ENCODE data around the gene SREBF1.
A peak's percentile ranks its signal among the peaks of the same experiment; 100 is the strongest.

The SREBF1 gene

DNA sequence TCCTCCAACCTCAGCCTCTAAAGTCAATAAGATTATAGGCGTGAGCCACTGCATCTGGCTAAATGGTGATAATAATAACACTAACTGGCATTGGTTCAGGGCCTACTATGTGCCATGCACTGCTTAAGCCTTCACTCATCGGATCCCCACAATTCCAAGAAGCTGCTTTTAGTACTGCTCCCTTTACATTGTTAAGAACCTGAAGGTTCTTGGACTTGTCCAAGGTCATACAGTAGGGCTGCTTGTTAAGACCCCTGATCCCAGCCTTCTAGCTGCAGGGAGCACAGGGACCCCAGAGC lies 6.6 kb downstream of the SREBF1 start:
- Mint-ChIP-seq H3K4me3 (no peak overlapping the region), H3K4me1 (peaks cover 78% of the 10 kb centered on the region), H3K36me3 (peaks cover 50% of the 10 kb centered on the region), H3K9me3 (no peaks in the 10 kb centered on the region), H3K27me3 (no peaks in the 10 kb centered on the region), H3K27ac (no peak overlapping the region)
- no peak for DNase-seq
- CTCF ChIA-PET: interaction anchor here (0.8 kb wide), 1 partner anchor 19 kb away, joined by 3 read pairs; no protein-coding TSS in a partner anchor

DNA sequence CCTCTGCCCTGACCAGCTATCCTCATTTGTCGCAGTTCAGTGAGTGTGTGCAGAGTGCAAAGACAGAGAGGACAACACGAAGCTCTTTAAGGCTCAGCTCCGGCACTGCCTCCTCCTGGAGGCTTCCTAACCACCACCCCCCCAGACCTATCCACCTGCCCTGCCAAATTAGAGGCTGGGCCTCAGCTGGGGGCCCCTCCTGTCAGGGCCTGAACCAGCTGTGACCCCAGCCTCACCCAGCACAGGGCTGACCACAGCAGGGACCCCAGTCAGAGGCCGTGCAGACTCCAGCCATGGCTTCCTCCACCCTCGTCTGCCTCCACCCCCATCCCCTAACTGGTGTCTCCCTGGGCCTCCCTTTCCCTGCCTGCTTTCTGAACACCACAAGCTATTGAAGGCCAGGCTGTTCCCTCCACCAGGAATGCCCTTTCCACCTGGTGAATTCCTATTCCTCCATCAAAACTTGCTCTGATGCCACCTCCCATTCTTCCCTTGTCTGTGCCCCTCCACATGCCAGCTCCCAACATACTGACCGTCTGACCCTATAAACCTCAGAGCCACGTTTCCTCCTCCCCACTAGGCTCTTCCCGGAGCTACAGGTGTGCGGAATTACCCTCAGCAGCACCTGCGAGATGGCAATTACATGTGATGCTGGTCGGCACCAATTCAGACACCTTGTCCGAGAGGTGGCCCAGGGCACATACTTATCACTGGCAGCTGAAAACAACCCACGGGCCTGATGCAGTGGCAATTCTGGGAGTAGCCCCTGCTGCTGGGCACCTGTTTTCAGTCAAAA lies 8.8 kb downstream of the SREBF1 start:
- Mint-ChIP-seq H3K27me3 (no peaks in the 10 kb centered on the region), H3K4me3 (no peak overlapping the region), H3K36me3 (peaks cover 33% of the 10 kb centered on the region), H3K4me1 (peaks cover 74% of the 10 kb centered on the region), H3K27ac (peak overlapping the region; percentile 45), H3K9me3 (no peaks in the 10 kb centered on the region)
- CTCF ChIA-PET: interaction anchor here (1.2 kb wide), 1 partner anchor 26 kb away, joined by 3 read pairs; no protein-coding TSS in a partner anchor
- no peak for DNase-seq

DNA sequence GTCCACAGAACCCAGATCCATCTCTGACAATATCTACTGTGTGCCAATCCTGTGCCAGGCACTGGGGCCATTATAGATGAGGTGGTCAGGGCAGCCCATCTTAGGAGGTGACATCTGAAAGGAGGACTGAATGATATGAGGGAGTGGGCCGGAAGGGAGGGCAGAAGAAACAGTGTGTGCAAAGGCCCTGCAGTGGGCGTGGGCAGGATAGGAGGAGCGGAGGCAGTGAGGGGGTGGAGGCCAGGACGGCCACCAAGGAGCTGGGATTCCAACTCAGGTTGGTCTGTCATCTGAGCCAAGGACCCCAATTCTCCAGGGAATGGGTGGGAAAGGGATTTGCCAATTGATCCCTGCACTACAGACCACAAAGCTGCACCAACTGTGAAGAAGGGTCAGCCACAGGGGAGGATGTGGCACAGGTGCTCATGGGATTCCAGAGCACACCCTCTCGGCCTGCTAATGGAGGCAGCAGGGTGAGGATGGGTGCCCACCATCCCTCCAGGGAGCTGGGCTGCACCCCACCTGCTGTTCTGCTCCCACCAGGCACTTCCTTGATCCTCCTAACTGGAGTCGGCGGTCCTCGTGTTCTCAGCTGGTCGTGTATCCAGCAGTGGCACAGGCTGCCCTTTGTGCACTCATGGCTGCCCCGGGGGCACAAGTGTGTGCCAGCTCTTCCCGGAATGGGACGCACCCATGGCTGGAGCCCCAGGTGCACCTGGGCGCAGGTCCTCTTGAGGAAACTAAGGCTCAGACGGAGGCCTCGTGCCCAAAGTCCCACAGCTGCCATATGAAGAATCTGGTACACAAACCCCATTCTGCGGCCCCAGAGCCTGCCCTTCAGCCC lies 9.6 kb downstream of the SREBF1 start:
- H3K27ac Mint-ChIP-seq: peak overlapping the region; percentile 96
- peaks cover 35% of the 10 kb centered on the region for H3K36me3 Mint-ChIP-seq
- DNase-seq: no peak
- peak overlapping the region; percentile 42 for H3K4me3 Mint-ChIP-seq
- H3K9me3 Mint-ChIP-seq: no peaks in the 10 kb centered on the region
- no peaks in the 10 kb centered on the region for H3K27me3 Mint-ChIP-seq
- peaks cover 79% of the 10 kb centered on the region for H3K4me1 Mint-ChIP-seq
- CTCF ChIA-PET: interaction anchor here (1.7 kb wide), 1 partner anchor 15 kb away, joined by 7 read pairs; no protein-coding TSS in a partner anchor

DNA sequence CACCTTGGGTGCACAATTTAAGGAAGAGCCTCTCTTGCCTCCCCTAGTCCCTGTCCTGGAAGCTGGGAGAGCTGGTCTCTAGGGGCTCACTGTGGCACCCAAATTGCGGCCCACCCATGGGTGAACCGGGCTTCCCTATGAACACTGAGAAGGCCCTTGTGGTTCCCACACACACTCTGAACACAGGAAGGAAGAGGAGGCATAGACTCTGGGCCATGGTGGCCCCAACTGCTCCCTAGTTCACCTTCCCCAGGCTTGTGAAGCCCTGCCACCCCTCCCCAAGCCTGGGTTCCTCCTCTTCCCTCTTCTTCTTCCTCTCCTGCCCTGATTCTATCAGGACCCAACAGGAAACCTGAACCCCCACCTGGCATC lies 10.5 kb downstream of the SREBF1 start:
- CTCF ChIA-PET: interaction anchor here (1.7 kb wide), 1 partner anchor 14 kb away, joined by 7 read pairs; no protein-coding TSS in a partner anchor
- peak overlapping the region; percentile 42 for H3K4me3 Mint-ChIP-seq
- DNase-seq: no peak
- peaks cover 82% of the 10 kb centered on the region for H3K4me1 Mint-ChIP-seq
- peaks cover 30% of the 10 kb centered on the region for H3K36me3 Mint-ChIP-seq
- no peaks in the 10 kb centered on the region for H3K9me3 Mint-ChIP-seq
- H3K27me3 Mint-ChIP-seq: no peaks in the 10 kb centered on the region
- peak overlapping the region; percentile 96 for H3K27ac Mint-ChIP-seq

DNA sequence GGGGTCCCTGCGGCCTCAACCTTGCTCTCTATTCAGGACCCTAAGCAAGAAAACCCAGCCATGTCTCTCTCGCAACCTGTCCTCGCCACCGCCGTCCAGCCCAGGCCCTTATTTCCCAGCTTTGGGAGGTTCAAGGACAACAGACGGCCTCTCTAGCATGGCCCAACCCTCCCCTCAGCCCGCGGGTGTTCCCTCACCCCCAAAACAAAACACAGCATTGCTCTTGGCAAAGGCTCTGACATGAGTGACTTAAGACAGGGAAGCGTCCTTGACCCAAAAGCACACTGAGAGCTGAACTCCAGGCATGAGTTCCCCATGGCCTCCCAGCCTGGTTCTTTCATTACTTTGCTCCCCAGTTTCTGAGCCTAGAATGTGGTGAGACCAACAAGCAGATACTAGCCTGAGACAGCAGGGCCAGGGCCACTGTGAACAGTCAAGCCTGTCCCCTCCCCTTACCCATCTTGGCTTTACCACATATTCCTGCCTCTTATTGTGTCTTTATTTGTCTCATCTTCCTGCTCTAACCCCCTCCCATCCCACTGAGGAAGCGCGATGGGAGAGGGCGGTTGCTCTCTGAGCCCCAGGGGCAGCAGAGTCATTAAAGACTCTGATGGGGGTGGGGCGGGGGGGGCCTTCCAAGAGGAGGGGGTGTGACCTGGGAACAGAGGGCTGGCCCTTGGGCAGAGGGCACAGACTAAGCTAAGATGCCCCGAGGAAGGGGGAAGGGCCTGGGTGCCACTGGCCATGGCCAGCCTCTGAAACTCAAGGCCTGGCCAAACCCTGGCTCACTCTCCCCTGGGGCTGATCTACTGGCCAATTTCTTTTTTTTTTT lies 11.8 kb downstream of the SREBF1 start:
- no peak for DNase-seq
- CTCF ChIA-PET: interaction anchor here (0.8 to 1.4 kb wide), 2 partner anchors 11 to 13 kb away, joined by 4 read pairs; no protein-coding TSS in a partner anchor
- Mint-ChIP-seq H3K27ac (peak overlapping the region; percentile 96), H3K4me1 (peaks cover 88% of the 10 kb centered on the region), H3K36me3 (peaks cover 29% of the 10 kb centered on the region), H3K9me3 (no peaks in the 10 kb centered on the region), H3K4me3 (peak overlapping the region; percentile 74), H3K27me3 (no peaks in the 10 kb centered on the region)

DNA sequence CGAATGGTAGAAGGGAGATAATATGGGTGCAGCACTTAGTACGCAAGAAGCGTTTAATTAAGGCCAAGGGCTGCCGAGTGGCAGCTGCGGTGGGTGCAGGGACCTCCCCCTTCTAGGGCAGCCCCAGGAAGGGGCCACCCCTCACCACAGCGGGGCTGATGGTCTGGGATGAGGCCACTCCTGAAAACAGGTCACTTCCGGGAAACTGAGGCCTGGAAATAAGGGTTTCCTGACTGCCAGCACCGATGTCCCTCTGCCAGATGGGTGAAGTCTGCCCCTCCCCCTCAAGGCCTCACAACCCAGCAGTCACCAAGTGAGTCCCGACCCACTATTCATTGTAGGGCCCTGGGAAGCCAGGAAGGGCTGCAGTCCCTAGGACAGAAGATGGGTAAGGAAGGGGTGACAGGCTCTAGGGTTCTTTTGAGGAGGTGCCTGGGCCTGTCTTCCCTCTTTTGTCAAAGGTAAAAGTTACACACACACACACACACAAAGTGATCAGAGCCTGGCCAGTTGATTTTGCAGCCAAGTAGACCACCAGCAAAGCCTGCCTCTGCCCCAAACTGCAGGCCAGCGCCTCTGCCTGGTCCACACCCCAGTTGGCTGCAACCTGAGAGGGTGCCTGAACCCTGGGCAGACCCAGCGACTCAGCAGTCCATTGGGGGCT lies 12.5 kb downstream of the SREBF1 start:
- no peaks in the 10 kb centered on the region for H3K27me3 Mint-ChIP-seq
- H3K27ac Mint-ChIP-seq: peak overlapping the region; percentile 96
- CTCF ChIA-PET: interaction anchor here (1.4 kb wide), 1 partner anchor 12 kb away, joined by 4 read pairs; no protein-coding TSS in a partner anchor
- peak; percentile 61 for DNase-seq
- no peaks in the 10 kb centered on the region for H3K9me3 Mint-ChIP-seq
- H3K36me3 Mint-ChIP-seq: peaks cover 34% of the 10 kb centered on the region
- peaks cover 90% of the 10 kb centered on the region for H3K4me1 Mint-ChIP-seq
- H3K4me3 Mint-ChIP-seq: peak overlapping the region; percentile 74

DNA sequence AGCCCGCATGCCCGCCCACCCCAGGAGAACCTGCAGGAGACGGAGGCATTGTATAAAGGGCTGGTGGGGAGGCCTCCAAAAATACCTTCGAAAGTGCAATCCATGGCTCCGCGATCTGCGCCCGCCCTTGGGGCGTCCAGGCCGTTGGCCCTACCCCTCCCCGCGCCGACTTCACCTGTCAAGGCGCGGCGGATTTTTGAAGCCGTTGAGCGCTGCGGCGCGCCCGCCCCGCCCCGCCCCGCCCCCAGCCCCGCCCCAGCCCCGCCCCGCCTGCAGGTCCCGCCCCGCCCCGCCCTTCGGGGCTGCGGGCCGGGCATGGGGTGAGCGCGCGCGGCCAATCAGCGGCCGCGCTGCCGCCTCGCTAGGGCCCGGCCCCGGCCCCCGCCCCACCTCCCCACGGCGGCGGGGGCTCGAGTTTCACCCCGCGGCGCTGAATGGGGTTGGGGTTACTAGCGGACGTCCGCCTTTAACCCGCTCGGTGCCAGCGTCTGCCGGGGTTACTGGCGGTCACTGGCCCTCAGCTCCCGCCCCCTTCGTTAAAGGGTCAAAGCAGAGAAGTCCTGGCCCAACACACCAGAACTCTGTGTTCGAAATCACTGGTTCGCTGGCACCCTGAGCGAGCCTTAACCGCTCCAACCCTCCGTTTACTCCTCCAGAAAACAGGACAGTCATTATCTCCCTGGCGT lies 13.2 kb downstream of the SREBF1 start:
- peak overlapping the region; percentile 96 for H3K27ac Mint-ChIP-seq
- no peaks in the 10 kb centered on the region for H3K27me3 Mint-ChIP-seq
- H3K9me3 Mint-ChIP-seq: no peaks in the 10 kb centered on the region
- H3K4me3 Mint-ChIP-seq: peak overlapping the region; percentile 84
- peaks cover 94% of the 10 kb centered on the region for H3K4me1 Mint-ChIP-seq
- H3K36me3 Mint-ChIP-seq: peaks cover 40% of the 10 kb centered on the region
- DNase-seq: peak; percentile 89
- CTCF ChIA-PET: no interaction called here

DNA sequence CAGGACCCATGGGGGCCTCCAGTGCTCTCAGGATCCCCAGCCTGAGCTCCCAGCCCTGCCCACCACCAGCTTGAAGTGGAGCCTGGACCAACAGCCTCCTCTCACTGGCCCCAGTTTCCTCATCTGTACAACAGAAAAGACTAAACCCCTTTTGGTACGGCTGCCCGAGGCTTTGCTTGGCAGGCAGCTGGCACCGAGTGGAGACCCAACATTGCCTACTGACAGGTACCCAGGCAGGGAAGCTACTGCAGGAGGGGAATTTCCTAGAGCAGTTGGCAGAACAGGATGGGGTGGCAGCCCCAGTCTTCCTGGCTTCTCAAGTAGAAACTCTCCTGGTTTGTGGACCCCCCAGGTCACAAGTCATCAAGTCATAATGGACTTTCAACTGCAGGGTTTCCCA lies 14.2 kb downstream of the SREBF1 start:
- CTCF ChIA-PET: interaction anchor here (0.9 to 2.9 kb wide), 4 partner anchors 11 to 38 kb away, joined by 3 to 8 read pairs (median 8); no protein-coding TSS in a partner anchor
- Mint-ChIP-seq H3K27ac (peak overlapping the region; percentile 82), H3K27me3 (no peaks in the 10 kb centered on the region), H3K4me3 (peak overlapping the region; percentile 84), H3K36me3 (peaks cover 44% of the 10 kb centered on the region), H3K4me1 (peaks cover 93% of the 10 kb centered on the region), H3K9me3 (no peaks in the 10 kb centered on the region)
- DNase-seq: no peak

DNA sequence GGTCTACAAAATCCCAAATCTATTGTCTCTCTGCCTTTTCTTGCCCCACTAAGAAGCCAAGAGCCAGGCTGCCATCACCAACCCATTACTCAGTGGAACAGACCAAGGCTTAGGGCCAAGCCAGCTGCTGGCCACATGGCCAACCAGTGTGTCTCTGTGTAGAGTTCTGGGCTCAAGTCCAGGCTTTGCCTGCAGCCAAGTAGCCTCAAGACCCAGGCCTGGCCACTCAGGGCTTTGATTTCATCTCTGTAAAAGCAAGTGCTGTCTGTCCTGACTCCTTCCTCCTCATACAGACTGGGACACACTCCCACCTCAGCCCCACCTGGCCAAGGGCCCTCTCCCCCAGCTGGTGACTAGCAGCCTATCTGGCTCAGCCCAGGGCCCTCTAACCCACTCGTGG lies 14.6 kb downstream of the SREBF1 start:
- CTCF ChIA-PET: interaction anchor here (0.9 to 2.9 kb wide), 4 partner anchors 11 to 39 kb away, joined by 3 to 8 read pairs (median 8); no protein-coding TSS in a partner anchor
- Mint-ChIP-seq H3K9me3 (no peaks in the 10 kb centered on the region), H3K4me3 (peak overlapping the region; percentile 84), H3K27me3 (no peaks in the 10 kb centered on the region), H3K4me1 (peaks cover 90% of the 10 kb centered on the region), H3K27ac (peak overlapping the region; percentile 82), H3K36me3 (peaks cover 45% of the 10 kb centered on the region)
- no peak for DNase-seq

DNA sequence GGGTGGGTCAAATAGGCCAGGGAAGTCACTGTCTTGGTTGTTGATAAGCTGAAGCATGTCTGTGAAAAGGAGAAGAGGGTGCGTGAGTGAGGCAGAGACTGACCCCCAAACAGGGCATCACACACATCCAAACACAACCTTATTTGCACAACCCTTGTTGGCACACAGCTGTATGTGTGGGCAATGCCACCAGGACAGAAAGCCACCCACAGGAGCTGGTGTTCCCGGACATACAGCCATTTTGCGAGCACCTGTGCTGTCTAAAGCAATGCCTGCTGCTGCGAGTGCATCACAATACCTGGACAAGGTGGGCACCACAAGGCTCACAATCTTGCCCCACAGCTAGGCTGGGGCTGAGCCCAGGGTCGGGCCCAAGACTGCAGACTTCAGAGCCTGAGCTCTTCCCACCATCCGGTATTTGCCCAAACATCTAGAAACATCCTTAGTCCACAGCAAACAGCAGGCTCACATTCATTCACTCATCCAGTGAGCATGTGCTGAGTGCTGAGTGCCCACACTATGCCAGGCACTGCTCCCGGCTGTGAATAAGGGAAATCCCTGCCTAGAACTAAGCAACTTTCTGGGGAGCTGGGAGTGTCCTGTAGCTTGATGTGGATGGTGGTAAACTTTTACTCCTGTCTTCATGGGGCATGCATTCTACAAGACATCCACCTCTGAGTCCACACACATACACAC lies 16.2 kb downstream of the SREBF1 start:
- H3K4me1 Mint-ChIP-seq: peaks cover 76% of the 10 kb centered on the region
- H3K36me3 Mint-ChIP-seq: peaks cover 44% of the 10 kb centered on the region
- no peaks in the 10 kb centered on the region for H3K27me3 Mint-ChIP-seq
- peak overlapping the region; percentile 82 for H3K27ac Mint-ChIP-seq
- DNase-seq: no peak
- peak overlapping the region; percentile 84 for H3K4me3 Mint-ChIP-seq
- H3K9me3 Mint-ChIP-seq: no peaks in the 10 kb centered on the region
- CTCF ChIA-PET: interaction anchor here (0.7 to 2.9 kb wide), 12 partner anchors 9 to 70 kb away, joined by 3 to 15 read pairs (median 4); no protein-coding TSS in a partner anchor

DNA sequence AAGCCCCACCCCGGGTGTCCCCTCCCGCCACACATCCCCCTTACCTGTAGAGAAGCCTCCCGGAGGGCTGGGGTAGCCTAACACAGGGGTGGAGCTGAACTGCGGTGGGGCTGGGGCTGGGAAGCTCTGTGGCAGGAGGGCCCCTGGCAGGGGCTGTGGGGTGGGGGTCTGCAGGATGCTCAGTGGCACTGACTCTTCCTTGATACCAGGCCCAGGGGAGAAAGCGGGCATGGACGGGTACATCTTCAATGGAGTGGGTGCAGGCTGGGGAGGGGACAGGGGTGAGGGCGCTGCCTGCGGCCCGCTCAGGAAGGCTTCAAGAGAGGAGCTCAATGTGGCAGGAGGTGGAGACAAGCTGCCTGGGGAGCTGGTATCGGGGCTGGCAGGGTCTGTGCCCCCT lies 16.7 kb downstream of the SREBF1 start:
- peaks cover 70% of the 10 kb centered on the region for H3K4me1 Mint-ChIP-seq

DNA sequence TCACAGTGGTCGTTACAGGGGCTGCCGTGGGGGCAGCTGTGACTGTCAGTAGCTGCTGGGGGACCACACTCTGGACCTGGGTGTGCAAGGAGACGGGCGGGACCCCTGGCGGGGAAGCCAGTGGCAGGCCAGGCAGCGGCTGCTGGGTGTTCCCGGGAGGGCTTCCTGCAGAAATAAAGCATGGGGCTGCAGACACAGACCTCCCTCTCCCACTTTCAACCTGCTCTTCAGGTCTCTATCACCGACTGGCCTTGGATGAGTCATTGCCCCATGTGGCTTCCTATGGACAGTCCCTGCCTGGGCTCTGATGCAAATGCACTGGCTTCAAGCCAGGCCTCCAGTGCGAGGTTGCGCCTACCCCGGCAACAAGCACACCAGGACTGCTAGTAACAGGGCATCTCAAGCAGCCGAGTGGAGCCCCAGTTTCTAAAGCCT lies 17.2 kb downstream of the SREBF1 start:
- peaks cover 53% of the 10 kb centered on the region for H3K36me3 Mint-ChIP-seq
- CTCF ChIA-PET: interaction anchor here (1.3 to 2.0 kb wide), 4 partner anchors 8 to 41 kb away, joined by 4 to 15 read pairs (median 6); no protein-coding TSS in a partner anchor
- peaks cover 66% of the 10 kb centered on the region for H3K4me1 Mint-ChIP-seq
- peak; percentile 52 for DNase-seq
- no peaks in the 10 kb centered on the region for H3K9me3 Mint-ChIP-seq
- peak overlapping the region; percentile 82 for H3K27ac Mint-ChIP-seq
- H3K27me3 Mint-ChIP-seq: no peaks in the 10 kb centered on the region
- peak overlapping the region; percentile 84 for H3K4me3 Mint-ChIP-seq

More for the DNA sequence above, 16.7 kb downstream of the SREBF1 start:
- Mint-ChIP-seq H3K36me3 (peaks cover 48% of the 10 kb centered on the region), H3K27me3 (no peaks in the 10 kb centered on the region), H3K9me3 (no peaks in the 10 kb centered on the region), H3K27ac (peak overlapping the region; percentile 82), H3K4me3 (peak overlapping the region; percentile 84)
- CTCF ChIA-PET: interaction anchor here (1.0 to 2.9 kb wide), 10 partner anchors 9 to 41 kb away, joined by 3 to 15 read pairs (median 4); no protein-coding TSS in a partner anchor
- no peak for DNase-seq

Data from activated naive CD4-positive, alpha-beta T cell treated with anti-CD3 and anti-CD28 coated beads, Interleukin-2, amount 10 ng/mL, durations not matched to agents 7 days and 5 days (primary cell).